ENCODE measurements around the gene GRM1.

GRM1 gene

DNA sequence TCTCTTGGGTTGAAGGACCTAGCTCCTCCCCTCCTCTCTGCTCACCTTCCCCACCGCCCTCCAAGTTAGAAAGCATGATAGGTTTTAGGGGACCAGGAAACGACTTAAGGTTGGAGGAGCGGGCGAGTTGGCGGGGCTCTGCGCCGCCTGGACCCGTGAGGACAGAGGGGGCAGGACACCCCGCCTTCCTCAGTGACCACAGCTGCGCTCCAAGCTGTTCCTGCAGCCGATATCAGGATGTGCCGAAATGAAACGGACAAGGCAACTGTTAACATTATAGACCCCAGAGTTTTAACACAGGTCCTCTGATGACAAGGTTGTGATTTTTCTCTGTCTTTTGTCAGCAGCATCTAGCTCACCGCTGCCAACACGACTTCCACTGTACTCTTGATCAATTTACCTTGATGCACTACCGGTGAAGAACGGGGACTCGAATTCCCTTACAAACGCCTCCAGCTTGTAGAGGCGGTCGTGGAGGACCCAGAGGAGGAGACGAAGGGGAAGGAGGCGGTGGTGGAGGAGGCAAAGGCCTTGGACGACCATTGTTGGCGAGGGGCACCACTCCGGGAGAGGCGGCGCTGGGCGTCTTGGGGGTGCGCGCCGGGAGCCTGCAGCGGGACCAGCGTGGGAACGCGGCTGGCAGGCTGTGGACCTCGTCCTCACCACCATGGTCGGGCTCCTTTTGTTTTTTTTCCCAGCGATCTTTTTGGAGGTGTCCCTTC lies at the start of gene GRM1:
Gene GRM1 (plus strand): TSS at position 212 of the 722 bp plus-strand sequence. CDS start 456 bp downstream, at position 668.
- DNase-seq (ENCODE audit: low read depth): no peak
- TF ChIP-seq, protein P1, sequence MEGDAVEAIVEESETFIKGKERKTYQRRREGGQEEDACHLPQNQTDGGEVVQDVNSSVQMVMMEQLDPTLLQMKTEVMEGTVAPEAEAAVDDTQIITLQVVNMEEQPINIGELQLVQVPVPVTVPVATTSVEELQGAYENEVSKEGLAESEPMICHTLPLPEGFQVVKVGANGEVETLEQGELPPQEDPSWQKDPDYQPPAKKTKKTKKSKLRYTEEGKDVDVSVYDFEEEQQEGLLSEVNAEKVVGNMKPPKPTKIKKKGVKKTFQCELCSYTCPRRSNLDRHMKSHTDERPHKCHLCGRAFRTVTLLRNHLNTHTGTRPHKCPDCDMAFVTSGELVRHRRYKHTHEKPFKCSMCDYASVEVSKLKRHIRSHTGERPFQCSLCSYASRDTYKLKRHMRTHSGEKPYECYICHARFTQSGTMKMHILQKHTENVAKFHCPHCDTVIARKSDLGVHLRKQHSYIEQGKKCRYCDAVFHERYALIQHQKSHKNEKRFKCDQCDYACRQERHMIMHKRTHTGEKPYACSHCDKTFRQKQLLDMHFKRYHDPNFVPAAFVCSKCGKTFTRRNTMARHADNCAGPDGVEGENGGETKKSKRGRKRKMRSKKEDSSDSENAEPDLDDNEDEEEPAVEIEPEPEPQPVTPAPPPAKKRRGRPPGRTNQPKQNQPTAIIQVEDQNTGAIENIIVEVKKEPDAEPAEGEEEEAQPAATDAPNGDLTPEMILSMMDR (IDR thresholded peaks at IDR 0.05; ENCODE audit: control insufficient read depth, insufficient read depth, low read depth, low read length, missing control alignments): no peak
- no peak within 1 kb of the TSS; the same call in 1 of the 2 replicates for H3K4me3 ChIP-seq (ENCODE audit: control insufficient read depth, low read depth, low read length)

DNA sequence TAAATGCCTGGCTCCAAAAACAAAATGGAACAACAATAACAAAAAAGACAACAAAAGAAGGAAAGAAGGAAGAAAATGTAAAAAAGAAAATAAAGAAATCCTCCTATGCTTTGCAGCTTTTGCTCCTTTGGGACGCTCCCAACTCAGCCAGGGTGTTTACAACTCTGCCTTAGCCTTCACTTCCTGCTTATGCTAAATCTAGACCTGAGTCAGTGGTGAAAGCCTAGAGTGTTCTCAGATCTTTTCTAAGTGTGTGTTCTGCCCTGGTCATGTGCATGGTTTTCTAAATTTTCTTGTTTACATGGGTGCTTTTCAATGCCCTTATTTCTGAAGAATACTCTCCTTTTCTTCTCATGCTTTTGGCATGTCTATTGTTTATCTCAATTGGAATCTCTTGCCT lies 19.5 kb upstream of the GRM1 start:
- no peak overlapping the region for H3K4me3 ChIP-seq (ENCODE audit: control insufficient read depth, low read depth, low read length)
- DNase-seq (ENCODE audit: low read depth): no peak
- TF ChIP-seq, protein P1 (IDR thresholded peaks at IDR 0.05; ENCODE audit: control insufficient read depth, insufficient read depth, low read depth, low read length, missing control alignments): no peak

DNA sequence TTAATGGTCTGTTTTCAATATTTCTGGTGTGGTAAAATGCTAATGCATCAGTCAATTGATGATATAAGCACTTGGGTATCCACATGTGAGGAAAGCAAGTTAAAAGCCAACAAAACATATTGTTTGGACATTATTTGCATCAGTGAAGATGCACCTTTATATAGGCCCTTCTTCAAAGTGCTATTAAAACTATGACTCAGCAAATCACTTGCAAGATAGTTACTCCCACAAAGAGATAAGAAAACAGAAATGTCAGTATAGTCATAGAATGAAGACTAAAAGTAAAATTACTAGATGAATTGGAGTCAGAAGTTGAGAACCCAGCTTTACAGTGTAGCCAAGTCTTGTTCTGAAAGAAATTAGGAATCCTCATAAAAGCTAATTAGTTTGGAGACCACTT lies 14.6 kb upstream of the GRM1 start:
- TF ChIP-seq, protein P1 (IDR thresholded peaks at IDR 0.05; ENCODE audit: control insufficient read depth, insufficient read depth, low read depth, low read length, missing control alignments): no peak
- no peak overlapping the region for H3K4me3 ChIP-seq (ENCODE audit: control insufficient read depth, low read depth, low read length)
- DNase-seq (ENCODE audit: low read depth): no peak

DNA sequence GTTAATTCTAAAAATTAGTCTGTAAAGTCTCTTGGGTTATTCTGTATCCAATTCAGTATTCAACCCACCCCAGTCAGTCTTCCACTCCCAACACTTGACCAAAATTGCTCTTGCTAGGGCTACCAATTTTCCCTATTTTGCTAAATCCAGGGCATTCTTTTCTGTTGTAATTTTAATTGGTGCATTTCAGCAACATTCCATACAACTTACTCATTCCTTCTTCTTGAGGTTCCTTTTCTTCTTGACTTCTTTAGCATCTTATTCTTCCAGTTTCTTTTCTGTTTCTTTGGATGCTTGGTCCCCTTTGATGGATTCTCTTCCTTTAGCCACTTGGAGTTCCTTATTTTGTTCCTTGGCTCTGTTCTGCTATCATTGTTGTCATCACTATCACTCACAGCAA lies 11.2 kb upstream of the GRM1 start:
- TF ChIP-seq, protein P1 (IDR thresholded peaks at IDR 0.05; ENCODE audit: control insufficient read depth, insufficient read depth, low read depth, low read length, missing control alignments): no peak
- H3K4me3 ChIP-seq (ENCODE audit: control insufficient read depth, low read depth, low read length): no peak overlapping the region
- DNase-seq (ENCODE audit: low read depth): no peak

DNA sequence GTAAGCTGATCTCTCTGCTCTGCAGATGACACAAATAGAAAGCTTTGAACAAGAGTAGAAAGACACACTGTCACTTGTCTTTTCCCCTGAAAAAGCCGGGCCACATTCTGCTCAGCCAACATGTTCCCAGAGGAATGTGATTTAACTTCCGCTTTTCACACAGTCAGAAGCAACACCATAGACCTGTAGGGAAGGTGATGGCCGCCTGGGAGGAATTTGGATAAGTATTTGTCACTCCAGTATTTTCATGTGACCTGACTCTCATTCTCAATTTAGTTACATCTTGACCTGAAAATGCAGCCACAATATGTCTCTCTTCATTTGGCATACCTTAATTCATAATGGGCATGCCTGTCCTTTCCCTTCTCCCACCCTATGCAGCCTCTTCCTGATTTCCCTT lies 2.0 kb upstream of the GRM1 start:
- TF ChIP-seq, protein P1 (IDR thresholded peaks at IDR 0.05; ENCODE audit: control insufficient read depth, insufficient read depth, low read depth, low read length, missing control alignments): no peak
- H3K4me3 ChIP-seq (ENCODE audit: control insufficient read depth, low read depth, low read length): no peak overlapping the region
- no peak for DNase-seq (ENCODE audit: low read depth)

DNA sequence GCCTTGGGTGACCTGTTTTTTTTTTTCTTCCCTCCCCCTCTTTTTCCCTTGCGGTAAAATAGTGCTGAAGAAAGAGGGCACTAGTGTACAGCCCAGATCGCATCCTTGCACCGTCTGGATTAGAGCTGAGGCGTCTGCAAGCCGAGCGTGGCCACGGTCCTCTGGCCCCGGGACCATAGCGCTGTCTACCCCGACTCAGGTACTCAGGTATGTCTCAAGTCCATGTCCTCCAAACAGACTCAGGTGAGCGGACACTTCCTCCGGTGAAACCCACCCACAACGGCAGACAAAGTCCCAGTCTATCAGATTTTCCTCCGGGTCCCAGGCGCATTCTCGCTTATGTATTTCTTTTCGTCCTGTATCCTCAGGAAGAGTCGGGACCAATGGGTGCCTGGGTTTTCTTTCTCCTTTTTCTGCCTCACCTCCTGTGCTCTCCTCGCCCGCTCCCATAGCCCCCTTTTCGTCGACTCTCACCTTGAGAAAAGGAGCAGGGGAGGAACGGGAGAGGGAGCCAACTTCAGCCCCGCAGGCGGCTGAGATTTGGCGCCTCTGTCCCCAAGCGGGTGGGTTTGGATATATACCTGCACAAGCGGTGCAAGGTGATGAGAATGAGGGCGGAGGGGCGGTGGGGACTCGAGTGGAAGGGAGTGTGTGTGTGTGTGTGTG lies 1.1 kb upstream of the GRM1 start:
- no peak for DNase-seq (ENCODE audit: low read depth)
- TF ChIP-seq, protein P1 (IDR thresholded peaks at IDR 0.05; ENCODE audit: control insufficient read depth, insufficient read depth, low read depth, low read length, missing control alignments): no peak
- H3K4me3 ChIP-seq (ENCODE audit: control insufficient read depth, low read depth, low read length): no peak overlapping the region
